OCI-LY1 (cell line): ENCODE measurements around the gene MED13.

ENCODE experiments used
- H2AFZ ChIP-seq: fragments of 200-600 bp; sonication (generic), shearing (Covaris generic); 2 replicates; pipeline ENCODE4 v1.6.0; 2014; ENCODE audit warnings: antibody characterized with exemption, mild to moderate bottlenecking, low read length
- H3F3A ChIP-seq: fragments of 200-600 bp; sonication (generic), shearing (Covaris generic); 2 replicates; pipeline ENCODE4 v1.6.0; 2014; ENCODE audit warnings: mild to moderate bottlenecking, antibody characterized with exemption, low read length, moderate library complexity; ENCODE audit not compliant: insufficient read depth
- H3K27ac ChIP-seq: fragments of 200-600 bp; sonication (generic); 2 replicates; pipeline ENCODE4 v1.5.1; 2014; ENCODE audit warnings: low read length, mixed run types, mild to moderate bottlenecking, low read depth; ENCODE audit not compliant: poor library complexity, severe bottlenecking
- H3K27me3 ChIP-seq: fragments of 200-600 bp; sonication (generic); 2 replicates; pipeline ENCODE4 v1.6.0; 2014; ENCODE audit warnings: antibody characterized with exemption, mild to moderate bottlenecking, low read length, moderate library complexity; ENCODE audit not compliant: insufficient read depth
- H3K36me3 ChIP-seq: fragments of 200-600 bp; sonication (generic); 2 replicates; pipeline ENCODE4 v1.6.1; 2014; ENCODE audit warnings: mild to moderate bottlenecking, antibody characterized with exemption, low read length, moderate library complexity, mixed read lengths; ENCODE audit not compliant: insufficient read depth
- H3K4me1 ChIP-seq: fragments of 200-600 bp; sonication (generic); 2 replicates; pipeline ENCODE4 v1.5.1; 2014; ENCODE audit warnings: mild to moderate bottlenecking, low read length, moderate library complexity; ENCODE audit not compliant: insufficient read depth, severe bottlenecking
- H3K4me2 ChIP-seq: fragments of 200-600 bp; sonication (generic), shearing (Covaris generic); 2 replicates; pipeline ENCODE4 v1.6.1; 2014; ENCODE audit warnings: low read length
- H3K4me3 ChIP-seq: fragments of 200-600 bp; sonication (generic); 2 replicates; pipeline ENCODE4 v1.5.1; 2014; ENCODE audit warnings: low read length, low read depth, mild to moderate bottlenecking, mixed read lengths; ENCODE audit not compliant: poor library complexity, severe bottlenecking
- H3K79me2 ChIP-seq: fragments of 200-600 bp; shearing (Covaris generic); 2 replicates; pipeline ENCODE4 v1.6.1; 2016; ENCODE audit warnings: mixed run types, low read length, mixed read lengths; ENCODE audit not compliant: insufficient read depth
- H3K9ac ChIP-seq: fragments of 200-600 bp; sonication (generic), shearing (Covaris generic); 2 replicates; pipeline ENCODE4 v1.6.1; 2014; ENCODE audit warnings: mild to moderate bottlenecking, low read length, mixed read lengths
- H3K9me2 ChIP-seq: fragments of 200-600 bp; sonication (generic), shearing (Covaris generic); 2 replicates; pipeline ENCODE4 v1.6.1; 2014; ENCODE audit warnings: low read depth, mild to moderate bottlenecking, low read length, mixed read lengths
- H3K9me3 ChIP-seq: fragments of 200-600 bp; shearing (Covaris generic); 2 replicates; pipeline ENCODE4 v1.6.1; 2014; ENCODE audit warnings: low read length, mixed read lengths
- H4K20me1 ChIP-seq: fragments of 200-600 bp; sonication (generic), shearing (Covaris generic); 2 replicates; pipeline ENCODE4 v1.6.0; 2016; ENCODE audit warnings: mild to moderate bottlenecking, low read length; ENCODE audit not compliant: insufficient read depth
- EZH2 ChIP-seq: fragments of 200-600 bp; sonication (generic), shearing (Covaris generic); IDR thresholded peaks from 2 replicates; pipeline ENCODE4 v1.8.0; 2017; ENCODE audit warnings: borderline replicate concordance, mixed run types, mild to moderate bottlenecking, antibody characterized with exemption, low read length, moderate library complexity, mixed read lengths
- TF ChIP-seq, protein P1 (sequence below): fragments of 200-600 bp; sonication (generic), shearing (Covaris generic); IDR thresholded peaks from 2 replicates; pipeline ENCODE4 v1.5.1; 2017; ENCODE audit warnings: mild to moderate bottlenecking, antibody characterized with exemption, low read length, moderate library complexity, mixed read lengths

Gene MED13

GRCh38 chr17:62091804-62092203, 26.7 kb upstream of the MED13 start:
- H2AFZ ChIP-seq, result no peak overlapping the region
- H3K4me3 ChIP-seq, result no peak overlapping the region

DNA sequence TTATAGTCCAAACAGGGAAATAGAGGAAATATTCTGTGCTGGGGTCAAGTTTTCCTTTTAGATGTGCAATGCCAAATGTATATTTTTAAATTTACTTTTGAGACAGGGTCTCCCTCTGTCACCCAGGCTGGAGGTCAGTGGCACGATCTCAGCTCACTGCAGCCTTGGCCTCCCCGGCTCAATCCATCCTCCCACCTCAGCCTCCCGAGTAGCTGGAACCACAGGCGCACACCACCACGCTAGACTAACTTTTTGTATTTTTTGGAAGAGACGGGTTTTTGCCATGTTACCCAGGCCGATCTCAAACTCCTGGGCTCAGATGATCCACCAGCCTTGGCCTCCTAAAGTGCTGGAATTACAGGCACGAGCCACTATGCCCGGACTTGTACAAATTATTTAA, 25.8 kb upstream of the MED13 start:
- Histone ChIP-seq H3K79me2 (no peaks in the 10 kb centered on the region), H3K9ac (no peak overlapping the region)

More at GRCh38 chr17:62091804-62092203, 26.7 kb upstream of the MED13 start:
- H3K36me3 ChIP-seq, result no peaks in the 10 kb centered on the region
- H3K27ac ChIP-seq, result no peak overlapping the region
- H3K9ac ChIP-seq, result no peak overlapping the region
- H3K9me3 ChIP-seq, result no peaks in the 10 kb centered on the region
- H4K20me1 ChIP-seq, result no peaks in the 10 kb centered on the region
- no peaks in the 10 kb centered on the region for H3K79me2 ChIP-seq
- H3K9me2 ChIP-seq, result no peaks in the 10 kb centered on the region
- peaks cover 5% of the 10 kb centered on the region; the same call in 1 of the 2 replicates for H3K27me3 ChIP-seq
- H3K4me2 ChIP-seq, result no peak overlapping the region
- no peak for TF ChIP-seq EZH2
- TF ChIP-seq, protein P1, sequence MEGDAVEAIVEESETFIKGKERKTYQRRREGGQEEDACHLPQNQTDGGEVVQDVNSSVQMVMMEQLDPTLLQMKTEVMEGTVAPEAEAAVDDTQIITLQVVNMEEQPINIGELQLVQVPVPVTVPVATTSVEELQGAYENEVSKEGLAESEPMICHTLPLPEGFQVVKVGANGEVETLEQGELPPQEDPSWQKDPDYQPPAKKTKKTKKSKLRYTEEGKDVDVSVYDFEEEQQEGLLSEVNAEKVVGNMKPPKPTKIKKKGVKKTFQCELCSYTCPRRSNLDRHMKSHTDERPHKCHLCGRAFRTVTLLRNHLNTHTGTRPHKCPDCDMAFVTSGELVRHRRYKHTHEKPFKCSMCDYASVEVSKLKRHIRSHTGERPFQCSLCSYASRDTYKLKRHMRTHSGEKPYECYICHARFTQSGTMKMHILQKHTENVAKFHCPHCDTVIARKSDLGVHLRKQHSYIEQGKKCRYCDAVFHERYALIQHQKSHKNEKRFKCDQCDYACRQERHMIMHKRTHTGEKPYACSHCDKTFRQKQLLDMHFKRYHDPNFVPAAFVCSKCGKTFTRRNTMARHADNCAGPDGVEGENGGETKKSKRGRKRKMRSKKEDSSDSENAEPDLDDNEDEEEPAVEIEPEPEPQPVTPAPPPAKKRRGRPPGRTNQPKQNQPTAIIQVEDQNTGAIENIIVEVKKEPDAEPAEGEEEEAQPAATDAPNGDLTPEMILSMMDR, result no peak
- H3K4me1 ChIP-seq, result no peaks in the 10 kb centered on the region
- H3F3A ChIP-seq, result no peaks in the 10 kb centered on the region

DNA sequence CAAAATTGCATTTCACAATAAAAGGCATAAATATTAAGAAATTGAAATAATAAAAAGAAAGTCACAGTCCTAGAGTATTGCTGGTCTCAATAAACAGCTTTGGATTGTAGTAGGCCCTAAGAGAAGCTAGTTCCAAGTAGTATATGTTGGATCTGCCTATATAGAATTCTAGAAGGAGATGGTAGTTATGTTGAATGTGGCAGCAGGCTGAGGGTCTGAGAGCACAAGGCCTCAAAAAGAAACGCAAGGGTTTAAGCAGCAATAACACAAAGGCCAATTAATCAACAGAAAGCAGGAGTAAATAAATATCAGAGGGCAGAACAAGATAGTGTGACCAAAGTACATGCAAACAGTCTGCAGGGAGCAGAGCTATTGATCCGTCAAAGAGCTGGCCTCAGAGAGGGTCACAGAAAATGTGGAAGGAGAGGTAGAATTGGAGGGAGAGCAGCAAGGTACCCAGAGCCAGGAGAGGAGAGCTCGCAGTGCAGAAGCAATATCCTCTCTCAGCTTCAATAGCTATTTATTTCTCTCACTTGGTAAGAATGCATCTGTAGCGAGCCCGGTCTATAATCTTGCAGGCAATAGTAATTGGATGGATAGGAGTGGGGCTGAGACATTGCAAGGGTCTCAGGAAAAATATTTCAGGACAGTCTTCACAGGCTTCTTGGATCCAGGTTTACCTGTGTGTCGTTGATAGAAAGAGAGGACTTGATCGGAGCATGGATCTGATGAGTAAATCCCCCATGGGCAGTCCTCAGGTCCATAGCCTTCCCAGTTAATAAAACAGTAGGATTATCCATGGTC, 25.1 kb upstream of the MED13 start:
- Histone ChIP-seq H3K4me3 (no peak overlapping the region), H3F3A (no peaks in the 10 kb centered on the region), H3K9ac (no peak overlapping the region), H3K4me2 (no peak overlapping the region), H3K4me1 (peaks cover 5% of the 10 kb centered on the region), H2AFZ (no peak overlapping the region), H4K20me1 (no peaks in the 10 kb centered on the region), H3K27me3 (peaks cover 5% of the 10 kb centered on the region; the same call in 1 of the 2 replicates), H3K9me3 (no peaks in the 10 kb centered on the region), H3K27ac (no peak overlapping the region), H3K36me3 (no peaks in the 10 kb centered on the region), H3K79me2 (no peaks in the 10 kb centered on the region), H3K9me2 (no peaks in the 10 kb centered on the region)
- no peak for TF ChIP-seq EZH2
- TF ChIP-seq, protein P1, result no peak

More for the DNA sequence above, 25.8 kb upstream of the MED13 start:
- no peaks in the 10 kb centered on the region for H4K20me1 ChIP-seq
- no peak overlapping the region for H3K4me3 ChIP-seq
- no peak overlapping the region for H3K4me2 ChIP-seq
- no peak for TF ChIP-seq EZH2
- TF ChIP-seq, protein P1, result no peak
- H3K36me3 ChIP-seq, result no peaks in the 10 kb centered on the region
- H2AFZ ChIP-seq, result no peak overlapping the region
- H3K9me2 ChIP-seq, result no peaks in the 10 kb centered on the region
- no peaks in the 10 kb centered on the region for H3K4me1 ChIP-seq
- H3K9me3 ChIP-seq, result no peaks in the 10 kb centered on the region
- H3K27ac ChIP-seq, result no peak overlapping the region
- peaks cover 5% of the 10 kb centered on the region; the same call in 1 of the 2 replicates for H3K27me3 ChIP-seq
- H3F3A ChIP-seq, result no peaks in the 10 kb centered on the region
